Stimulated activated CD8-positive, alpha-beta memory T cell treated with anti-CD3 and anti-CD28 coated beads, Interleukin-7, amount 100 ng/mL, for 24 hours (primary cell): ENCODE results near the gene KCNMA1.

Source experiments
- DNase-seq: peaks from one replicate; pipeline ENCODE4 v3.0.0-alpha.2; 2020; ENCODE audit warnings: low read depth

The KCNMA1 gene

DNA sequence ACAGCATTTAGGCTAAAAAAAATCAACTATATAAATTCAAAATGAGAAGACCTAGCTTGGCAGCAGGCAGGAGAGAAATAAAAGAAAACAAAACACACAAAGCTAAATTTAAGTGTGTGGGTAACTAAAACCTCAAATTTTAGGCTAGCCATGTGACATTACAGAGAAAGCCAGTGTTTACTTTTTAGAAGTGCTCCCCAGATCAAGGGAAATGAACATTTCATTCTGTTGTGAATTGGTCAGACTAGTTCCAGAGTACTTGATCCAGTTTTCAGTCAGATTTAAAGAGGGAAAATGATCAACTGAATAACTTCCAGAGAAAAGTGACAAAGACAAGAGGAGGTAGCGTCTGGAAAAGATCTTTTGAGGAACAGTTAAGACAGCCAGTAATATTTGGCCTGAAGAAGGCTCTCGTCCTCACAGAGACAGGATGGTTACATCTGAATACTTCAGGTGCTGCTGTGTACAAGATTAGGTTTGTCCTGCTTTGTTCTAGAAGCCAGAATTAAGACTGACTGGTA is 563.4 kb downstream of the KCNMA1 start:
- no peak for DNase-seq

DNA sequence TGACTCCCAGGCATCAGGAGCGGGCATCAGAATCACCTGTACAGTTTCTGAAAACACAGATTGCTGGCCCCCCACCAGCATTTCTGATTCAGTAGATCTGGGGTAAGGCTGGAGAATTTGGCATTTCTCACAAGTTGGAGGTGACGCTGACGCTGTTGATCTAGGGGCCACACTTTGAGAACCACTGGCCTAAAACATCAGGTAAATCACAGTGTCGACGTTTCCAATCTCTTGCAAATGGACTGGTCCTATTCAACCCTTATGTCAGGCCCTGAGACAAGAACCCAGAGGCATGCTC is 564.0 kb downstream of the KCNMA1 start:
- no peak for DNase-seq

DNA sequence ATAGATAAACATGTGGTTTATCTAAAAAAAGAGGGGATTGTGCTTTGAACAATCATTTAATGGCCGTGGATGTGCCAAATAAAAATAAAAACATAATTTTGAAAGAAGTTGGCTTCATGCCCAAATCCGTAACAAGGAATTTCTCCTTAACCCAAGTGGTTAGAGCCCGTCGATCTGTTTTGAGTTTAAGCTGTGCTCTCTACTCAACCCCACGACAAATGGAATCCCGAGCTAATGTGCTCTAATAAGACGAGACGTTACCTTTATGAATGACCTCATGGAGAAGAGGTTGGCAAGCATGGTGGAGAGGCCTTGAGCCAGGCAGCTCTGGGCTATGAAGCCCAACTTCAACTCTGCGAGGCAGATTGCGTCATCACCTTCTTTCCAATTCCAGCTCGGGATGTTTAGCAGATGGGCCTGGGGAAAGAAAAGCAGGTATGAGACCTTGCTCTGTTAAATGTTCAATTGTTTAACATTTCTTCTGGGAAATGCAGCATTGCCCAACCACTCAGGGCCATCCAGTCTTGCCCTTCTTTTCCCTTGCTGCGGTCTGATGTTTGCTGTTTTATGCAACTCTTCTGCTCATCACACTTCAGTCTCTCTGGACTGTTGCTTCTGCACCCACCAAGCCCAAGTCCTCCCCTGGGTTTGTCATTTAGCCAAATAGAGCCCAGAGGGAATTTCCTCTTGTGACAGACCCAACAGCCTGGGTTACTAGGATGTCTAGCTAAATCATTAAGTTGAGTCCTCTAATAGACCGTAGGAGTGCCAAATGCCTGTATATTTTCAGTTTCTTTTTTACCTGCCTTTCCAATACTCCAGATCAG is 564.6 kb downstream of the KCNMA1 start:
- DNase-seq = no peak

DNA sequence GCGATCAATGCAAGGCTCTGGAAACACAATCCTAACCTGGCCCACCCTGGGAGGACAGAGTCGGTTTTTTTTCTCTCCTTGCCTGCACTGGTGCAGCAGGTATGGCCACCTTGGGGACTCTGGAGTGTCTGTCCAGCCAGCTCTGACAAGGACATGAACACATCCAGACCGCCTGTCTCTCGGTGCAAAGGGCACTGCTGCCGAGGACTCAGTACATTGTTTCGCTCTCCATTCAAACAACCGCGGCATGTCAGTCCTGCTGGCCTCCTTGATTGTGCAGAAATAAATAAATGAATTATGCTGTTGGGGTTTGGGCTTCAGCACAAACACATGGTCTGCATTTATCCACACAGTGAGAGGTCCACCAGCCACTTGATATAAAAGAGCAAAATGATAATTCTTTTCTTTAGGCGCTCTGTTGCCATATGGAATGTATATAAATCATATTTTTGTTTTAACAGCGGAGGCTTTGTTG is 565.2 kb downstream of the KCNMA1 start:
- no peak for DNase-seq

DNA sequence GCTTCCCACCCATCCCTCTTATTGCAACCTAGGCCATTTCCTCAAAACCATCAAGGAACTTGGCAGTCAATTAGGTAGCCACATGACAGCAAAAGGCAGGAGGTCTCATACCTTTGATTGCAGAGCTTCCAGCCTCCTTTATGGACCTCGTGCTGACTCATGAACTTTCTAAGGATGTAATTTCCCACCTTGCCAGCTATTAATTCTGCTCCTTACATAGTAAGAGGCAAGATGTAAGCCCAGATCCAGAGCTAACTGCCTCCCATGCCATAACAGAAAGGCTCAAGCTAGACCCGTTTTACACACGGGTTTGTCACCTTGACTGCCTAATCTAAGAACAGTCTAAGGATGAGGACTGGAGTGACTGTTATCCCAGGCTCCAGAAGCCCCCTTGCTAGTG is 565.7 kb downstream of the KCNMA1 start:
- no peak for DNase-seq

DNA sequence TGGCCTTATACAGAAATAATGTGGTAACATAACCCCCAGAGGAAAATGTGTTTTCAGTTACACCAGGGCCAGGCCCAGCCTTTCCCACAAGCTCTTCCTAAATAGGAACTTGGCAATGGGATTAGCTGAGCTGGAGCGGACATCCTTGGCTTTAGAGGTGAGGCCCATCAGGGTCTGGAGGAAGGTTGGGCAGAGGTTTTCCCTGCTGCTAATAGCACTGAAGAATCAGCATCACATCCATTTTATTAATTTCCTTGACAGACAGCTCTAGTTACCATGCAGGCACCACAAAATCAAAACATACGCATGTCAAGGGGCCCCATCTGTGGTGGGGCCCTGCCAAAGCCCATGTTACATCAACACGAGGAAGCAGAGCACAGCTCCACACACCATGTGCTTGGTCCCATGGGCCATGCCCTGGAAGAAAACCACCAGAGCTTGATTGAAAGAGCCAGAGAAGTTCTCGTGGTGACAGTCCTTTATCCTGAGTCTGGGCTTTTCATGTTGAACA is 566.6 kb downstream of the KCNMA1 start:
- DNase-seq = no peak

DNA sequence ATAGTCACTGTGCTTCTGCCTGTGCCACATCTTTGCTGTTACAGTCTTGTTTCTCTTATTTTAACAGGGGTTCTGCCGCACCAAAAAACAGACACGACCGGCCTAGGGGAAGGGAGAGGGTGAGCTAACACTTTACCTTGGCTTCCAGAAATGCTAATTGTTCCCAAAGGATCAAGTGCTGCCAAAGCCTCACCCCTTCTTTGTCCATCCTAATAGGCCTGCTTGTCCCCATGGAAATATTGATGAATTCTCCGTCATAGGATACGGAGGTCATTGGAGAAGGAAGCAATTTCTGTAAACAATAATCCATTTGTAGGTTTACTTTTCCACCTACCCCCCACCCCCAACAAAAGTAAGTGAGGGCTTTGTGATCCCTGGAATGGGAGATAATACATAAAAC is 567.3 kb downstream of the KCNMA1 start:
- no peak for DNase-seq

DNA sequence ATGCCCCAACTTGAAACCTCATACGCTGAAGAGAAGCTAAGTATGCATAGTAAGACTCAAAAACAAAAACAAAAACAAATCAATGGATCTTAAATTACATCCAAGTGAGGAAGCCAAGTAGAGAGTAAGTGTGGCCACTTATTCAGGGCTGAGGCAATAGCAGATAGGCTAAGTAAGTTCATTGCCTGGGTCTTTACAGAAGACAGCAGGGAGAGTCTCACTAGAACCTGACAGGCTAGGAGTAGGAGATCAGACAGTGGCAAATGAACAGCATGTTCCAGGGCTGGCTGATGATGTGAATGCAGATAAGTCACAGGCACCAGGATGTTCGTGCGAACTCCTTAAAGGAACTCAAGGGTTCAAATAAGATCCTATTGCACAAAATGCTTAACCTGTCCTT is 568.6 kb downstream of the KCNMA1 start:
- DNase-seq = no peak

DNA sequence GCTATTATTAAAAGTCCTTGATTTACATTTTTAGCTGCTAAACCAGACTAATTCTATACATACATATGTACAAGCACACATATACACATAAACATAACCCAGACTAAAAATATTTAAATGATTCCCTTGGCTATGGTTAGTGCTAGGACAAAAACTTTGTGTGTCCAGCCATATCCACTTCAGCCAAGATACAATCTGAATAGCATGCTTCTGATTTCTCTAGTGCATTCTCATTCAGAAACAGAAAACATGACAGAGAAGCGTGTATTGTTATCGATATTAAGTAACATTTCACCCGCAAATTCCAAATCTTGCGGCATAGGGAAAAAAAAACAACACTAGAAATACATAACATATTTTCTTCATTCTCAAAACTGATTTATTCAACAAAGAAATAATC is 569.3 kb downstream of the KCNMA1 start:
- no peak for DNase-seq

DNA sequence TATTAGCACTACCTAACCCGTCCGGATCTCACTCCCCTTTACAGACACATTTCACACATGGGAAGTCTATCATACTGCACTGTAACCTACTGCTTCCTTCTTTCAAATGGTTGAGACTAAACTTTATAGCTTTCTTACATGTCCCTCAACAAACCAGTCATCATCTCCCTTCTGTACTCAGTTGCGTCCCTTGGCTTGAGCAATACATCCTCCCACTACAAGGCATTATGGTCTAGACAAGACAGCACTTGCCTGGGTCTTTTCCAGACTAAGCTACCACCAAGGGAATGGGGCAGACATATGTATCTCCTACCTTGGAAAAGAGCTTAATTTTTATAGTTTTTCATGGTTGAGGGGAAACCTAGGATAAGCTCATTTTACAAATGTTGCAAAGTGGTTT is 575.2 kb downstream of the KCNMA1 start:
- DNase-seq = no peak

DNA sequence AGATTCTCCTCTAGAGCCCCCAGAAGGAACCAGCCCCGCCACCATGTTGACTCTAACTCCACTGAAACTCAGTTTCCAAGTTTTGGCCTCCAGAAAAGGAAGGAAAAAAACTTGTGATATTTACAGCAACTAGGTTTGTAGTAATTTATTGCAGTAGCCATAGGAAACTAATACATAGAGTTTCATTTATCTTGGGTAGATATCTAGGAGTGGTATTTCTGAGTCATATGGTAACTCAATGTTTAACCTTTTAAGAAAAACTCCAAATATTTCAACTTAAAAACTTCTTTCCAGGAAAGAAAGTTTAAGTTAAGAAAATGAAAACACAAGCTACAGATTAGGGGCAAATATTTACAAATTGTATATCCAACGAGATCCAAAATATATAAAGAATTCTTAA is 576.7 kb downstream of the KCNMA1 start:
- DNase-seq = no peak

DNA sequence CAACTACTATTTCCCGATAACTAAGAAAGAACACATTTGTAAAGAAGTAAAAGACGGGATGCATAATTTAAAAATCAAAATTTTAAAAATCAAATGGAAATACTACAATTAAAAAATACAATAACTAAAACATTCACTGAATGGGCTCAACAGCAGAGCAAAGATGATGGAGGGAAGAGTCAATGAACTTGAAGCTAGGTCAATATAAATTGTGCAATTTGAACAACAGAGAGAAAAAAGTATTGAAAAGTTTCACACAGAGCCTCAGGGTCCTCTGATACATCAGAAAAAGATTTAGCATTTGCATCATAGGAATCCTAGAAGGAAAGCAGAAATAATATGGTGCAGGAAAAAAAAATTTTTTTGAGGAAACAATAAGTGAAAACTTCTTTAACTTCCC is 581.0 kb downstream of the KCNMA1 start:
- DNase-seq = no peak

DNA sequence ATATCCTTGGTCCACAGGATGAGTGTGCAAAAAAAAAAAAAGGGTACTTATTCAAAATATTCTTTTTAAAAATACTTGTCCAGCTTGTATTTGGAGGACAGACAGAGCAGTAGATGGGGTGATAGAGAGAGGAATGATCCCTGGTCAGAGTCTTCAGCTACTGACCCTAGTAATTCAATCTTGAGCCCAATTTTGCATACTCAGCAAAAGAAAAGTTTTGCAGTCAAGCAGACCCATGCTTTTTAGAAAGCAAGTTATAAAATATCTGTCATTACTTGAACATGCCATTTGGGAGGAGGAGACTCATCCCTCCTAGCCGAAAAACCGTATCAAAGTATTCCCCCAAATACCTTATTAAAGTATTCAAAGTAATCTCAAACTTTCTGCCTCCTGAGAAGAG is 585.0 kb downstream of the KCNMA1 start:
- no peak for DNase-seq

DNA sequence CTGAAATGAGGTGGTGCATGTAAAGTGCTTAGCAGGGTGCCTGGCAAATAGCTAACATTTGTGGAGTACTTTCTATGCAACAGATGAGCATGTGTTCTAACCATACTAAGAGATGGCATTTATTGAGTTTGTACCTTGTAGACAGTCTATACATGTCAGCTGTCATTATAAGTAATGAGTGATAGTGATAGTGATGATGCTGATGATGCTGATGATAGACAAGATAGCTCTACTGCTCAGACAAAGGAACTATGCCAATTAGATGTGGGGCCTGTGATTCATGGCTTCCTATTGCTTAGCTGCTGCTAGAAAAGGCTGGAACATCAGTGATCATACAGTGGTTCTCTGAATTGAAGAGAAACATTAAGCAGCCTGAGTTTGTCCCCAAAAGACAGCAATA is 585.8 kb downstream of the KCNMA1 start:
- DNase-seq = no peak

DNA sequence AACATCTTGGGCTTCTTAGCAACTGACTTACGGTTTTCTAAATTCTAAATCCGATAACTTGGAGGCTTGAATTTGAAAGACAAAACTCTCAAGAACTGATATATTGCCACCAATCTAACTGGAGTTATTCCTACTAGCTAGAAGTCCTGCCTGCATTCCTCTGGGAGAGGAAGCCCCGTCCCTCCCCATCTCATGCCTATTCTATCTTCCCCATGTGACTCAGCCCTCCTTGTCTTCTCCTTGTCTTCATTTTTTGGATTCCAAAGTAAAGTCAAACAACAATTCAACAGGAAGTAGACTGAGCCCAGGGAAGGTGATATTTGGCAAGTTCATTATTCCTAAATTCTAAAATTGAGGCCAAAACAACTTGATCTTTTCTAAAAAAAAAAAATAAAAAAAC is 587.7 kb downstream of the KCNMA1 start:
- DNase-seq = no peak

DNA sequence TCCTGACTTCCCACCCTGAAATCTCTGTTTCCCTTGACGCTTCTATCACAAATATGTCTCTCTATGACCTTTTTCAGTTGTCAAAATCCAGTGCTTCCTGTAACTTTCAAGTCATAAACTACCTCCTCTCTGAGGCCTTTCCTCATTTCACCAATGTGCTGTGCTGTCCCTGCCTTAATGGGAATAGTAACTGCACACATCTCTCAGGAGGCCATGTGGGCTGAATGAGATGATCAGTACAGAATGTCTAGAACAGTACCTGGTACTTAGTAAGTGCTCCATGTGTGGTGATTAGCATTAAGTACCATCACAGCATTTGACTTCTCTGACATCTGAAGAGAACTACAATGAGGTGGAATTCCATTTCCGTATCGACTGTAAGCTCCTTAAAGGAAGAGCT is 588.5 kb downstream of the KCNMA1 start:
- DNase-seq = no peak

DNA sequence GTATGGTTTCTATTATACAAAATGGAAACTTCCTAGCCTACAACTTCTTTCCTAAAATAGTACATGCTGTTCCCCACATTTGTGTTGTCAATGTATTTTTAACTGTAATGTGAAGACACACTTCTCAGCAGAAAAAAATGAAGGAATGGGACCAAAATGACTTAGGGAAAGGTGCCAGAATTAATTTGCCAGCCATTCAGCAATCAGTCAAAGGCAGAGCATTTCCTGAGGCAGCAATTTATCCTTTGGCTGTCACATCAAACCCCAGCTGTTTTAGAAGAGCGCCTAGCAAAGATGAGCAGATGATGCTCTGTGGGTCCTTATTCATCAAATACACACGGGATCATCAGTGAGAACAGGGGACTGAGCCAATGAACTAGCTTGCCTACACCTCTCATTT is 592.5 kb downstream of the KCNMA1 start:
- no peak for DNase-seq

DNA sequence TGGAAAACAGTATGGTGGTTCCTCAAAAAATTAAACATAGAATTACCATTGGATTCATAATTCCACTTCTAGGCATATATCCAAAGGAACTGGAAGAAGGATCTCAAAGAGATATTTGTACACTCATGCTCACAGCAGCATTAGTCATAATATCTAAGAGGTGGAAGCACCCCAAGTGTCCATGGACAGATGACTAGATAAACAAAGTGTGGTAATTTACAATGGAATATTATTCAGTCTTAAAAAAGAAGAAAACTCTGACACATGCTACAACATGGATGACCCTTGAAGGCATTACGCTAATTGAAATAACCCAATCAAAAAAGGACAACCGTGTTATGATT is 594.2 kb downstream of the KCNMA1 start:
- DNase-seq = no peak

DNA sequence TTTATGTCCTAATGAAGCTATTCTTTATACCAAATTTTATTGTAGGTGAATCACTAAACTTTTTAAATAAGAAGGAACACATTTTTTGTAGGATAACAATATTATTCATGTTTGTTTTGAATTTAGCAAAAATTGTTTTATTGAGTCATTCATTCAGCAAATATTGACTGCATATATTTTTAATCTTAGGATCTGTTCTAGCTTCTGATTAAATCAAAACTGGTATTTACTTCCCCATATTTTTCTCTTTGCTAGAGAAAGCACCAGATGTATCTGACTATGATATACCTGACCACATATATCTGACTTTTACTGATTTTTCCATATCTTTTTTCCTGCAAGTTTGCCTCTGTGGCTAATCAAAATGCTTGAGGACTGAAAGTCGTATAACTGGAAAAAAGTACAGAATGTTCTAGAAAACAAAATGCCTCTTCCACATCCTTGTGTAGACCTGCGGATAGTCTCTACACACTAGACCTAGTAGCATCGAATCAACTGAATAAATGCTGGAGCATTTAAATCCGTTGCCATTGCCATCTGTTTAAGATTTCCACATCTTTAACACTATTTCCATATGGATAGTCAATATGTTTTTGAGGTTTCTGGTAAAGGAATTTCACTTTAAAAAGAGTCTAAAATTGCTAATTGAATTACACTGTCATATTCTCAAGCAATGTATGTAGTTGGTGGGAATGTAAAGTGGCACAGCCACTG is 594.7 kb downstream of the KCNMA1 start:
- no peak for DNase-seq

DNA sequence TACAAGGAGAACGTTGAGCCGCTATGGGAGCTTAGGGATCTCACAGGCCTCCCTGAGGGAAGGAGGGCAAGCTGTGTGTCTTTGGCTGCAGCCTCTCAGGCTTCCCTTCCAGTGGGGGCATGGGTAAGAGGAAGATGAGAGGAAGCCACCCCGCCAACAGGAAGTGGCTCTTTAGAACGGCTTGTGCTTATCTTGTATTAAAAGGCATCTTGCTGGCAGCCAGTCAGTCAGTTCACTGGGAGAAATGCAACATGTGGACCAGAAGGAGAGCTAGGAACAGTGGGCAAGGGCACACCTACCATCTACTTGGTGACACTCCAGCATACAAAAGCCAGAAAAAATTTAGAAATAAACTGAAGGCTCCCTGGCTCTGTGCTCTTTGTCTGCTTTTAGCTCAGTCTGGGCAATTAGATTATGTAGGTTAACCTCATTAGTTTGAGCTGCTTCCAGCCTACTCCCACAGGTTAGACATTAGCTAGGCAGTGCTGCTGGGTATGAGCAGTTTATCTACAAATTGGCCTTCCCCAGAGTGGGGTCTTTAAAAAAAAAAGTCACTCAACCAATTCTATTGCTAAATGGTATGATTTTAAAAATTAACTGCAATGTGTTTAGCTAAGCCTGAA is 595.9 kb downstream of the KCNMA1 start:
- no peak for DNase-seq

DNA sequence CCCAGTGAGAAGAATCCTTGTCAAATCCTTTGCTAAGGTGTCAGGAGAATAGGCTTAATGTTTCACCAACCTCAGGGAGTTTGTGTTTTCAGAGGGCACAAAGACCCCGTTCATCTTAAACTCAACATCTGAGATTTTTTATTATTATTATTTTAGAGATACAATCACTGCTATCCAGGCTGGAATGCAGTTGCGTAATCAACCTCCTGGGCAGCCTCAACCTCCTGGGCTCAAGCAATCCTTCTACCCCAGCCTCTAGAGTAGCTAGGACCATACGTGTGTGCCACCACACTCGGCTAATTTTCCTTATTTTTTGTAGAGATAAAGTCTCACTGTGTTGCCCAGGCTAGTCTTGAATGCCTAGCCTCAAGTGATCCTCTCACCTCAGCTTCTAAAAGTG is 599.2 kb downstream of the KCNMA1 start:
- DNase-seq = no peak

DNA sequence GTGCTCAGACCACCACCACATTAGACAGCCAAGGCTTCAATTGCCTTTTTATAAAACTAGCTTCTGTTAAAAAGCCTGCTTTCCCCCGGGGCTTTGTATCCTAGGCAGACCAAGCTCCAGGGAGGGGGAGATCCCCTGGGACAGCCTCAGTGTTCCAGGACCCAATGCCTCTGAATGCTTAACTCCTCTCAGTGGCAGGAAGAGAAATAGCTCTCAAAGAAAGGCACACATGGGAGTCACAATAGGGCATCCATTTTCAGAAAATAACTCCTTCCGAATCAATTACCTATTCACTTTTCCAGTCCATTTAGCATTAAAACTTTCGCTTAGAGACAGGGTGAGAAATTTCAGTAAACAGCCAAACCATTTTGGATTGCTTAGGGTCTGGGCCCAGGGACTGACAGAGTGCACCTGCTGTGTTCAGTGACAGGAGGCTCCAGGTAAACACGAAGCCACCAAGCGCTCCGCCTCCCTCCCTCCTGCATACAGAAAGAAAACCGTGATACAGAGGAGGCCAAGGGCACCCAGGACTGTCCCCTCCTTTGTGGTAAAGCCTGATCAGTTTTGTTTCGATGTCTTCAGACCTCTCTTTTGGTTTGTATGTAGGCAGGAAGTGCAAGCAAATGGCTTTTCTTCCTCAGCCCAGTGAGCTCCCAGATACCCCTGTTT is 599.7 kb downstream of the KCNMA1 start:
- DNase-seq = no peak
